ENCODE results near the gene SPIRE1.
"Not testable (repeated sequence)": the region's sequence is repeated elsewhere in the genome, so short reads cannot be mapped to it uniquely, and the experiment has no call there.

SPIRE1 gene

GRCh38 chr18:12598181-12598930, 59.6 kb downstream of the SPIRE1 start:
- DNase-seq = no peak

- no peak for DNase-seq
Observed at GRCh38 chr18:12597760-12598159, 60.1 kb downstream of the SPIRE1 start.

GRCh38 chr18:12595571-12596255, 62.2 kb downstream of the SPIRE1 start:
- DNase-seq = no peak

- no peak for DNase-seq
Observed at GRCh38 chr18:12593866-12594265, 64.0 kb downstream of the SPIRE1 start.

GRCh38 chr18:12592597-12593127, 65.2 kb downstream of the SPIRE1 start:
- DNase-seq = no peak

GRCh38 chr18:12589448-12589847, 68.5 kb downstream of the SPIRE1 start:
- DNase-seq = no peak

GRCh38 chr18:12586956-12587355, 71.0 kb downstream of the SPIRE1 start:
- DNase-seq = no peak

- no peak for DNase-seq
Observed at GRCh38 chr18:12585218-12585617, 72.7 kb downstream of the SPIRE1 start.

GRCh38 chr18:12580630-12581342, 77.1 kb downstream of the SPIRE1 start:
- DNase-seq = no peak

GRCh38 chr18:12579775-12580174, 78.1 kb downstream of the SPIRE1 start:
- no peak for DNase-seq

GRCh38 chr18:12577848-12578247, 80.1 kb downstream of the SPIRE1 start:
- DNase-seq = no peak

GRCh38 chr18:12574494-12575185, 83.3 kb downstream of the SPIRE1 start:
- no peak for DNase-seq

GRCh38 chr18:12571630-12572029, 86.3 kb downstream of the SPIRE1 start:
- DNase-seq = no peak

- no peak for DNase-seq
Observed at GRCh38 chr18:12569791-12570190, 88.1 kb downstream of the SPIRE1 start.

- DNase-seq = no peak
Observed at GRCh38 chr18:12567849-12568248, 90.1 kb downstream of the SPIRE1 start.

GRCh38 chr18:12564861-12565260, 93.0 kb downstream of the SPIRE1 start:
- no peak for DNase-seq

GRCh38 chr18:12564378-12564777, 93.5 kb downstream of the SPIRE1 start:
- no peak for DNase-seq

GRCh38 chr18:12560600-12560999, 97.3 kb downstream of the SPIRE1 start:
- DNase-seq = not testable (repeated sequence)

- DNase-seq = no peak
Observed at GRCh38 chr18:12559319-12559718, 98.6 kb downstream of the SPIRE1 start.

- DNase-seq = no peak
Observed at GRCh38 chr18:12556946-12557806, 100.7 kb downstream of the SPIRE1 start.

GRCh38 chr18:12554796-12555388, 103.0 kb downstream of the SPIRE1 start:
- DNase-seq = no peak

GRCh38 chr18:12552879-12553242, 105.0 kb downstream of the SPIRE1 start:
- no peak for DNase-seq
